ENCODE results near the gene FPGS.

The FPGS gene

GRCh38 chr9:127809002-127809539, 6.4 kb downstream of the FPGS start:
- no peak for TF ChIP-seq CTCF (IDR thresholded peaks at IDR 0.05; ENCODE audit: control insufficient read depth, extremely low read depth, insufficient read depth)
- H3K4me3 ChIP-seq (ENCODE audit: low read depth, low read length), result no peak overlapping the region
- DNase-seq (ENCODE audit: low read depth), result no peak

DNA sequence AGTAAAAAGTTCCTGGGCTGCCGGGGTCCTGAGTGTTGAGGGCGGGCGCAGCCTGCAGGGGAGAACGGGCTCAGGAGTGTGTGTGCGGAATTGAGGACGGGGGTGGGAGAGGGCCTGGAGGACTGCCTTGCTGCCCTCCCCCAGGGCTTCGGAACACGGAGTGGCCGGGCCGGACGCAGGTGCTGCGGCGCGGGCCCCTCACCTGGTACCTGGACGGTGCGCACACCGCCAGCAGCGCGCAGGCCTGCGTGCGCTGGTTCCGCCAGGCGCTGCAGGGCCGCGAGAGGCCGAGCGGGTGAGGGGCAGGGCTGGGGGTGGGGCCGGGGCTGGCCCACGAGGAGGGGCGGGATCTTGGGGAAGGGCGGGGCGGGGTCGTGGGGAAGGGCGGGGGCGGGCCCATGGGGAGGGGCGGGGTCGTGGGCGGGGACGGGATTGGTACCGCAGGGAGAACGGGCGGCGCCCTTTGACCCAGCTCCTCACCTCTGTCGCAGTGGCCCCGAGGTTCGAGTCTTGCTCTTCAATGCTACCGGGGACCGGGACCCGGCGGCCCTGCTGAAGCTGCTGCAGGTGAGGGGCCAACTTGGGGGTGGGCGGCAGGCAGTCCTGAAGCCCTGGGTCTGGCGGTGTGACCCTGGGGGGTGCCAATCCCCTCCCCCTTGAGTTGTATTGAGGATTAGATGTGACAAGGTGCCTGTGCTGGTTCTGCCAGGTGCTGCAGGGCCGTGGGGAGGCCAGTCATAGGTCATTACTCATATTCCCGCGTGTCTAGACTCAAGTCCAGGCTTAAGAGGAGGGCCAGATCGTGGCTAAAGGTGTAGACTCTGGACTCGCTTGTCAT, 7.1 kb downstream of the FPGS start:
- TF ChIP-seq CTCF (IDR thresholded peaks at IDR 0.05; ENCODE audit: control insufficient read depth, extremely low read depth, insufficient read depth), result no peak
- no peak overlapping the region for H3K4me3 ChIP-seq (ENCODE audit: low read depth, low read length)
- no peak for DNase-seq (ENCODE audit: low read depth)

DNA sequence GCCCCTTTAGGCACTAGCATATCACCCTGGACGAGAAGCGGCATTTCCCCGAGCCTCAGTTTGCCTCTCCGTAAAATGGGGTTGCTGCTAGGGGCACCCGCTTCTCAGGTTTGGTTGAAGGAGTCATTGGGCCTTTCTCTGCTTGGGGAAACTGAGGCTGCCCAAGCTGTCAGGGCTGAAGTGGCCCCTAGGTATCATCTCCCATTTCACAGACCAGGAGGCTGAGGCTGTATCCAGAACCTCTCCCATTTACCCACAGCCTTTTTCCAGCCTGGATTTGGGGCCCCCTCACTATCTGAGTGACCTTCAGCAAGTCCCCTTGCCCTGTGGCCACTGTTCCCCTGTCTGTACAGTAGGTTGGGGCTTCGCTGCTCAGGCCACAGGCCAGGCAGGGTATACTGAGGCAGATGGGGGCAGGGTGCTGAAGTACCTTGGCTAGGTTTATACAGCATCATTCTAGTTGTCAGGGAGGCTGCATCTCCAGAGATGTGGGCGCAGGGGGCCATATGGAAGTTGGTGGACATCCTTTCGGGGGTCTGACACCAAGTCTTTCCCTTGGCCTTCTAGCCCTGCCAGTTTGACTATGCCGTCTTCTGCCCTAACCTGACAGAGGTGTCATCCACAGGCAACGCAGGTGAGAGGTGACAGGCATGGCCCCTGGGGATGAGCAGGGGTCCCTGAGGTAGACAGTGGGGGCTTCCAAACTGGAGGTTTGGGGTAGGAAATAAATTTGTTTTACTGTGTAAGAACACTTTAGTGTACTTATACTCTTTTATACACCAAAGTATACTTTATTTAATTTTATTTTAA, 7.9 kb downstream of the FPGS start:
- H3K4me3 ChIP-seq (ENCODE audit: low read depth, low read length), result no peak overlapping the region
- no peak for TF ChIP-seq CTCF (IDR thresholded peaks at IDR 0.05; ENCODE audit: control insufficient read depth, extremely low read depth, insufficient read depth)
- DNase-seq (ENCODE audit: low read depth), result no peak

DNA sequence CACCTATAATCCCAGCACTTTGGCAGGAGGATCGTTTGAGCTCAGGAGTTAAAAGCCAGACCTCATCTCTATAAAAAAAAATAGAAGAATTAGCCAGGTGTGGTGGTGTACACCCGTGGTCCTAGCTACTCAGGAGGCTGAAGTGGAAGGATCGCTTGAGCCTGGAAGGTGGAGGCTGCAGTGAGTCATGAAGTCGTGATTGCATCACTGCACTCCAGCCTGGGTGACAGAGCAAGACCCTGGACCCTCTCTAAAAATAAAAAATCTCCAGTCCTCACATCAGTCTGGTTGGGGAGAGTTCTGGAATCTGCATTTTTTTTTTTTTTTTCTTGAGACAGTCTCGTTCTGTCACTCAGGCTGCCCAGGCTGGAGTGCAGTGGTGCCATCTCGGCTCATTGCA, 9.3 kb downstream of the FPGS start:
- H3K4me3 ChIP-seq (ENCODE audit: low read depth, low read length), result no peak overlapping the region
- no peak for DNase-seq (ENCODE audit: low read depth)
- TF ChIP-seq CTCF (IDR thresholded peaks at IDR 0.05; ENCODE audit: control insufficient read depth, extremely low read depth, insufficient read depth), result no peak

- TF ChIP-seq CTCF (IDR thresholded peaks at IDR 0.05; ENCODE audit: control insufficient read depth, extremely low read depth, insufficient read depth), result no peak
- no peak for DNase-seq (ENCODE audit: low read depth)
- H3K4me3 ChIP-seq (ENCODE audit: low read depth, low read length), result no peak overlapping the region
Observed at GRCh38 chr9:127812936-127813675, 10.4 kb downstream of the FPGS start.

GRCh38 chr9:127813686-127814226, 11.1 kb downstream of the FPGS start:
- DNase-seq (ENCODE audit: low read depth), result no peak
- no peak overlapping the region for H3K4me3 ChIP-seq (ENCODE audit: low read depth, low read length)
- TF ChIP-seq CTCF (IDR thresholded peaks at IDR 0.05; ENCODE audit: control insufficient read depth, extremely low read depth, insufficient read depth), result no peak
